Measurements from ENCODE around the gene RETREG2. TPM values are rescaled to one million over a fixed set of nuclear protein-coding genes. Genes with fewer than 3 reads are reported as not detected.

Gene RETREG2
- total RNA-seq, 4 donors from 2014 or later, result 88.7 to 110 (median 98.3) TPM

GRCh38 chr2:219218732-219219701 is 40.9 kb downstream of the RETREG2 start, which contains the start of gene ABCB6:
Gene ABCB6, minus strand, starts transcription at chr2:219218958. Its CDS starts 285 bp downstream, at chr2:219218673.
- peak within 1 kb of the TSS; percentile 26 for H3K4me3 ChIP-seq (ENCODE audit: low read depth, poor library complexity, severe bottlenecking)
- DNase-seq (ENCODE audit: low spot score in 2 of 2), result peak; percentile 97 to 99
- TF ChIP-seq CTCF (IDR thresholded peaks at IDR 0.05), result no peak
- TF ChIP-seq POLR2A (IDR thresholded peaks at IDR 0.05), result no peak
- WGBS, 2 donors, result 10 to 21% methylated on average over 36 to 70 of the region's 71 CpGs
- intact Hi-C loops (cut with DNase I; ENCODE audit: low total_unique reads), result no loop called here

- 88 to 89% methylated on average over 18 of the region's 18 CpGs for WGBS, 2 donors
- H3K4me3 ChIP-seq (ENCODE audit: low read depth, poor library complexity, severe bottlenecking), result no peak overlapping the region
- intact Hi-C loops (cut with DNase I; ENCODE audit: low total_unique reads), result loop anchor here (10.0 kb wide), 1 partner anchor 915 kb away; no protein-coding TSS in a partner anchor
- TF ChIP-seq CTCF (IDR thresholded peaks at IDR 0.05) (no peak), POLR2A (IDR thresholded peaks at IDR 0.05) (no peak)
- DNase-seq (ENCODE audit: low spot score in 2 of 2), result no peak
Observed at GRCh38 chr2:219219784-219220532, 41.9 kb downstream of the RETREG2 start.

- 87 to 88% methylated on average over 19 of the region's 19 CpGs for WGBS, 2 donors
- DNase-seq (ENCODE audit: low spot score in 2 of 2), result no peak
- intact Hi-C loops (cut with DNase I; ENCODE audit: low total_unique reads), result loop anchor here (10.0 kb wide), 1 partner anchor 916 kb away; no protein-coding TSS in a partner anchor
- no peak overlapping the region for H3K4me3 ChIP-seq (ENCODE audit: low read depth, poor library complexity, severe bottlenecking)
- TF ChIP-seq CTCF (IDR thresholded peaks at IDR 0.05) (no peak), POLR2A (IDR thresholded peaks at IDR 0.05) (no peak)
Observed at GRCh38 chr2:219220652-219221402, 42.8 kb downstream of the RETREG2 start.

- intact Hi-C loops (cut with DNase I; ENCODE audit: low total_unique reads), result loop anchor here (10.0 kb wide), 1 partner anchor 917 kb away; no protein-coding TSS in a partner anchor
- 89 to 95% methylated on average over 8 to 16 of the region's 16 CpGs for WGBS, 2 donors
- DNase-seq (ENCODE audit: low spot score in 2 of 2), result no peak
- H3K4me3 ChIP-seq (ENCODE audit: low read depth, poor library complexity, severe bottlenecking), result no peak overlapping the region
- TF ChIP-seq CTCF (IDR thresholded peaks at IDR 0.05) (no peak), POLR2A (IDR thresholded peaks at IDR 0.05) (no peak)
Observed at GRCh38 chr2:219221957-219222518, 44.0 kb downstream of the RETREG2 start.

Data from lower leg skin (tissue), 4 donors.